ENCODE data around the gene ZNF608.

The ZNF608 gene

DNA sequence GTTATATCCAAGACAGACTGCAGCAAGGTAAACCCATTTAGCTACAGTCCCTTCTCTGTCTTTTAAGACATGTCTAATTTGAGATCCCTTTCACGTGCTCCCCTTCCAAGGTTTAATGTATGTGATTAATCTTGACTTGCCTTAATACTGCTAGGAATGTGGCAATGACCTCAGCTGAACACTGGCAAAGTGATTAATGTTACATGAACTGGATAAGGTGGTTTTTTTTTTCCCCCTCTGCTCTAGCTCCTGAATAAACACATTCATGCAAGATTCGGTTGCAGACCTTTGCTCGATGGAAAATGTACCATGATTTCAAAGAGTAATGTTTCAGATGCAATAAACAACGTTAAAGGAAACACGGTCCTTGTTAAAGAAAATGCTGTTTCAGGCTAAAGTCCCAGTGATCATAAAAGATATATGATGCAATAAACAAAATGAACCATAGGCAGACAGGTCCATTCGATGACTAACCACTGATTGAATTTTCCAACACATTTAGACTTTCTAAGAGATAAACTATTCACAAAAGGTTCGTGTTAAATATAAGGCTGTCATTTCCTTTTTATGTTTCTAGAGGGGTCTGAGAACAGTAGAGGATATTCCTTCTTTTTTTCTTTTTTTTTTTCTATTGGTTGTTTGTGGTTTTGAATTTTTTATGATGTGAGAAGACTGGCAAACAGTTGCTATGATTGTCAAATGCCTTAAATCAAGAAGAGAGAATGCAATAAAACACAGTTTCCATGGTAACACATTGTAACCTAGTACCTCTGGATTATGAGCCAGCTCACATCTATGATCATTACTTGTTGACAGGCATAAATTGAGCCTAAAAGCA lies 44.7 kb upstream of the ZNF608 start:
- no peak for DNase-seq (ENCODE audit: low read depth in 1 of 2, low spot score in 1 of 2)
- H3K27me3 ChIP-seq (ENCODE audit: insufficient read depth, poor library complexity, severe bottlenecking) = no peaks in the 10 kb centered on the region
- no peak for TF ChIP-seq POLR2AphosphoS5 (IDR thresholded peaks at IDR 0.05; ENCODE audit: low read depth)
- no peak for TF ChIP-seq GABPA (IDR thresholded peaks at IDR 0.05; ENCODE audit: low read depth)
- no peak for TF ChIP-seq SPI1 (IDR thresholded peaks at IDR 0.05; ENCODE audit: borderline replicate concordance, low read depth)
- TF ChIP-seq, protein P1, sequence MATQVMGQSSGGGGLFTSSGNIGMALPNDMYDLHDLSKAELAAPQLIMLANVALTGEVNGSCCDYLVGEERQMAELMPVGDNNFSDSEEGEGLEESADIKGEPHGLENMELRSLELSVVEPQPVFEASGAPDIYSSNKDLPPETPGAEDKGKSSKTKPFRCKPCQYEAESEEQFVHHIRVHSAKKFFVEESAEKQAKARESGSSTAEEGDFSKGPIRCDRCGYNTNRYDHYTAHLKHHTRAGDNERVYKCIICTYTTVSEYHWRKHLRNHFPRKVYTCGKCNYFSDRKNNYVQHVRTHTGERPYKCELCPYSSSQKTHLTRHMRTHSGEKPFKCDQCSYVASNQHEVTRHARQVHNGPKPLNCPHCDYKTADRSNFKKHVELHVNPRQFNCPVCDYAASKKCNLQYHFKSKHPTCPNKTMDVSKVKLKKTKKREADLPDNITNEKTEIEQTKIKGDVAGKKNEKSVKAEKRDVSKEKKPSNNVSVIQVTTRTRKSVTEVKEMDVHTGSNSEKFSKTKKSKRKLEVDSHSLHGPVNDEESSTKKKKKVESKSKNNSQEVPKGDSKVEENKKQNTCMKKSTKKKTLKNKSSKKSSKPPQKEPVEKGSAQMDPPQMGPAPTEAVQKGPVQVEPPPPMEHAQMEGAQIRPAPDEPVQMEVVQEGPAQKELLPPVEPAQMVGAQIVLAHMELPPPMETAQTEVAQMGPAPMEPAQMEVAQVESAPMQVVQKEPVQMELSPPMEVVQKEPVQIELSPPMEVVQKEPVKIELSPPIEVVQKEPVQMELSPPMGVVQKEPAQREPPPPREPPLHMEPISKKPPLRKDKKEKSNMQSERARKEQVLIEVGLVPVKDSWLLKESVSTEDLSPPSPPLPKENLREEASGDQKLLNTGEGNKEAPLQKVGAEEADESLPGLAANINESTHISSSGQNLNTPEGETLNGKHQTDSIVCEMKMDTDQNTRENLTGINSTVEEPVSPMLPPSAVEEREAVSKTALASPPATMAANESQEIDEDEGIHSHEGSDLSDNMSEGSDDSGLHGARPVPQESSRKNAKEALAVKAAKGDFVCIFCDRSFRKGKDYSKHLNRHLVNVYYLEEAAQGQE (IDR thresholded peaks at IDR 0.05; ENCODE audit: insufficient replicate concordance, low read depth) = no peak
- TF ChIP-seq, protein P2, sequence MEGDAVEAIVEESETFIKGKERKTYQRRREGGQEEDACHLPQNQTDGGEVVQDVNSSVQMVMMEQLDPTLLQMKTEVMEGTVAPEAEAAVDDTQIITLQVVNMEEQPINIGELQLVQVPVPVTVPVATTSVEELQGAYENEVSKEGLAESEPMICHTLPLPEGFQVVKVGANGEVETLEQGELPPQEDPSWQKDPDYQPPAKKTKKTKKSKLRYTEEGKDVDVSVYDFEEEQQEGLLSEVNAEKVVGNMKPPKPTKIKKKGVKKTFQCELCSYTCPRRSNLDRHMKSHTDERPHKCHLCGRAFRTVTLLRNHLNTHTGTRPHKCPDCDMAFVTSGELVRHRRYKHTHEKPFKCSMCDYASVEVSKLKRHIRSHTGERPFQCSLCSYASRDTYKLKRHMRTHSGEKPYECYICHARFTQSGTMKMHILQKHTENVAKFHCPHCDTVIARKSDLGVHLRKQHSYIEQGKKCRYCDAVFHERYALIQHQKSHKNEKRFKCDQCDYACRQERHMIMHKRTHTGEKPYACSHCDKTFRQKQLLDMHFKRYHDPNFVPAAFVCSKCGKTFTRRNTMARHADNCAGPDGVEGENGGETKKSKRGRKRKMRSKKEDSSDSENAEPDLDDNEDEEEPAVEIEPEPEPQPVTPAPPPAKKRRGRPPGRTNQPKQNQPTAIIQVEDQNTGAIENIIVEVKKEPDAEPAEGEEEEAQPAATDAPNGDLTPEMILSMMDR (IDR thresholded peaks at IDR 0.05; ENCODE audit: insufficient read depth, low read length) = no peak
- no peak overlapping the region for H3K4me3 ChIP-seq (replicated peaks; ENCODE audit: insufficient read depth, low read length)
- H3K27ac ChIP-seq (replicated peaks) = no peak overlapping the region

DNA sequence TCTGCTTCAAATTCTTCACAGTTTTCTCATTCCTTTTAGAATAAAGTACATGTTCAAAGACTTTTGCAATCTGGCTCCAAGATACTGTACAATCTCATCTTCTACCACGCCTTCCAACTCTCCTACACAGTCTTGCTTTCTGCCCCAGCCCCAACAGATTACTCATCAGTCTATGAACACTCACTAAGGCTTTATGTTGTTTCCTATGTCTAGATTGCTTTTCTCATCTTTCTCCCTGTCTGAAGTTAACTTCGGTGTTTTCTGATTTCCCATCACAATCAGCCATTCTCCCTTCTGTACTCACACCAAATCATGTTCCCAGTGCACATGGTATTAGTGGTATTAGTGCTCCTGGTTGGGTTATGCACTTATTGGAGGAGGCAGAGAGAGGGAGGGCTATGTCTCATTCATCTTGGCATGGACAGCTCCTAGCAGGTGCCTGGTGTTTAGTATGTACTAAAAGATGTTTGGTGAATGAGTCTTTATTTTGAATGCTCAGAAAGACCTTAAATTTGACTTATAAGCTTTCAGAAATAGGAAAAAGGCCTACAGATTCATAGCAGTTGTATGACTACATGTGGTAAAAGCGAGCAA lies 44.0 kb upstream of the ZNF608 start:
- no peaks in the 10 kb centered on the region for H3K27me3 ChIP-seq (ENCODE audit: insufficient read depth, poor library complexity, severe bottlenecking)
- no peak overlapping the region for H3K4me3 ChIP-seq (replicated peaks; ENCODE audit: insufficient read depth, low read length)
- TF ChIP-seq SPI1 (IDR thresholded peaks at IDR 0.05; ENCODE audit: borderline replicate concordance, low read depth) (no peak), GABPA (IDR thresholded peaks at IDR 0.05; ENCODE audit: low read depth) (no peak)
- TF ChIP-seq, protein P2 (IDR thresholded peaks at IDR 0.05; ENCODE audit: insufficient read depth, low read length) = no peak
- DNase-seq (ENCODE audit: low read depth in 1 of 2, low spot score in 1 of 2) = no peak
- no peak overlapping the region for H3K27ac ChIP-seq (replicated peaks)

DNA sequence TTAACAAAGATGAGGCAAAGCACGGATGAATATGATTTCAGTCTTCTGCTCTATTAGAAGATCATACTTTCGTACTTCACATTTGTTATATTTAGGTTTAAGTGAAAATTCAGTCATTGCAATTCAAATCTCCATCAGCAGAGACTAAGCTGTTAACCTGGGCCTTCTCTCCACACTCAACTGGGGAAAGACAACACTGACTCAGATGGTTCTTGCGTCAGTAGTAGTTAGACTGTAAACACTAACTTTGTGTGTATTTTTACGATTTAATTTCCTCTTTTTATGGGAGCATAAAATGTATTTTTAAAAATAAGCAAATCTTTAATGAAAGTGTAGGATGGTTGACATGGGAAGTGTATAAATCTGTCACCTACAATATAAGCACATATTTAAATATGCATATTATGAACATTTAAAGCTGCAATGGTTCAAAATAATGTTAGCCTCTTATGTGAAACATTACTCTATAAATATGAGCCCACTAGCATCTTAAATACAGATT lies 42.7 kb upstream of the ZNF608 start:
- no peak for DNase-seq (ENCODE audit: low read depth in 1 of 2, low spot score in 1 of 2)
- H3K4me3 ChIP-seq (replicated peaks; ENCODE audit: insufficient read depth, low read length) = no peak overlapping the region
- H3K27me3 ChIP-seq (ENCODE audit: insufficient read depth, poor library complexity, severe bottlenecking) = no peaks in the 10 kb centered on the region
- H3K27ac ChIP-seq (replicated peaks) = no peak overlapping the region
- TF ChIP-seq GABPA (IDR thresholded peaks at IDR 0.05; ENCODE audit: low read depth) (no peak), POLR2AphosphoS5 (IDR thresholded peaks at IDR 0.05; ENCODE audit: low read depth) (no peak), SPI1 (IDR thresholded peaks at IDR 0.05; ENCODE audit: borderline replicate concordance, low read depth) (no peak)
- TF ChIP-seq, protein P2 (IDR thresholded peaks at IDR 0.05; ENCODE audit: insufficient read depth, low read length) = no peak
- TF ChIP-seq, protein P1 (IDR thresholded peaks at IDR 0.05; ENCODE audit: insufficient replicate concordance, low read depth) = no peak

Data from HL-60 (cell line).